H1 (cell line): ENCODE results near the gene NRP2. TPM values are rescaled to one million over a fixed set of nuclear protein-coding genes. Genes with fewer than 3 reads are reported as not detected.

Experiments
- CTCF ChIA-PET: fragments of 300-600 bp; sonication (Branson Sonifier 250); formaldehyde crosslinking; loops from one replicate; lab custom pipeline; 2021; ENCODE audit not compliant: partially characterized antibody; lab: Charles Lee
- POLR2A ChIA-PET: fragments of 300-600 bp; sonication (Branson Sonifier 250); formaldehyde crosslinking; loops from one replicate; lab custom pipeline; 2021; ENCODE audit warnings: inconsistent platforms; ENCODE audit not compliant: partially characterized antibody; lab: Charles Lee
- DNase-seq, 2 experiments: peaks; one replicate each; pipeline versions ENCODE4 v3.0.0 to v3.0.0-alpha.2; 2010 to 2022; ENCODE audit warnings: low spot score in 2 of 2, low read depth in 1 of 2, mixed read lengths in 1 of 2
- FAIRE-seq: peaks from 2 replicates; lab custom pipeline; 2011; peaks lifted over from hg19 to GRCh38; lab: Jason Lieb, UNC
- H2AFZ ChIP-seq: 2 replicates; pipeline ENCODE4 v1.8.1; 2012; ENCODE audit warnings: low read length, inconsistent platforms
- H2AK5ac ChIP-seq: 2 replicates; pipeline ENCODE4 v1.6.1; 2013; ENCODE audit warnings: low read depth, low read length
- H2BK120ac ChIP-seq: replicated peaks from 2 replicates; pipeline ENCODE3; 2013; ENCODE audit warnings: low read depth, low read length, inconsistent platforms
- H2BK12ac ChIP-seq: 2 replicates; pipeline ENCODE4 v1.6.1; 2013; ENCODE audit warnings: low read depth, low read length
- H2BK15ac ChIP-seq: 2 replicates; pipeline ENCODE4 v1.6.1; 2013; ENCODE audit warnings: low read length
- H2BK20ac ChIP-seq: 2 replicates; pipeline ENCODE4 v1.6.1; 2013; ENCODE audit warnings: low read length
- H2BK5ac ChIP-seq: 2 replicates; pipeline ENCODE4 v1.6.1; 2013; ENCODE audit warnings: low read depth, low read length
- H3K14ac ChIP-seq: 2 replicates; pipeline ENCODE4 v1.6.1; 2013; ENCODE audit warnings: inconsistent platforms; ENCODE audit not compliant: insufficient read length
- H3K18ac ChIP-seq: 2 replicates; pipeline ENCODE4 v1.6.1; 2013; ENCODE audit warnings: low read length; ENCODE audit errors: extremely low read depth
- H3K23ac ChIP-seq: 2 replicates; pipeline ENCODE4 v1.6.1; 2013; ENCODE audit warnings: inconsistent platforms; ENCODE audit not compliant: insufficient read length
- H3K23me2 ChIP-seq: 2 replicates; pipeline ENCODE4 v1.6.1; 2013; ENCODE audit warnings: low read depth, low read length
- H3K27ac ChIP-seq: 2 replicates; pipeline ENCODE4 v1.6.1; 2011; ENCODE audit warnings: low read depth, low read length, inconsistent platforms
- H3K27me3 ChIP-seq, 4 experiments: replicated peaks in 1 of 4; 1 replicate in 1 of 4; 2 replicates in 3 of 4; pipeline versions ENCODE4 v1.6.1 to v1.8.1; 2011 to 2013; ENCODE audit warnings: low read length in 3 of 4, mild to moderate bottlenecking in 3 of 4, inconsistent platforms in 2 of 4, mixed read lengths in 2 of 4, moderate library complexity in 1 of 4; ENCODE audit not compliant: control insufficient read depth in 3 of 4, insufficient read depth in 3 of 4; ENCODE audit errors: extremely low read depth in 1 of 4
- H3K36me3 ChIP-seq, 4 experiments: 2 replicates each; pipeline versions ENCODE4 v1.6.1 to v1.8.1; 2011 to 2013; ENCODE audit warnings: mild to moderate bottlenecking in 4 of 4, low read length in 3 of 4, moderate library complexity in 2 of 4, control low read depth in 1 of 4, inconsistent platforms in 1 of 4; ENCODE audit not compliant: insufficient read depth in 4 of 4, control insufficient read depth in 2 of 4
- H3K4ac ChIP-seq: replicated peaks from 2 replicates; pipeline ENCODE3; 2013; ENCODE audit warnings: low read length, low read depth, mixed read lengths, inconsistent platforms; ENCODE audit not compliant: insufficient read length
- H3K4me1 ChIP-seq, 4 experiments: replicated peaks in 1 of 4; 1 replicate in 1 of 4; 2 replicates in 3 of 4; pipeline versions ENCODE4 v1.6.1 to v1.8.1; 2011 to 2013; ENCODE audit warnings: low read length in 3 of 4, inconsistent platforms in 2 of 4, mixed read lengths in 1 of 4; ENCODE audit not compliant: insufficient read depth in 4 of 4, control insufficient read depth in 3 of 4
- H3K4me2 ChIP-seq, 2 experiments: 2 replicates each; pipeline versions ENCODE4 v1.6.1 to v1.8.1; 2011 to 2013; ENCODE audit warnings: low read depth in 2 of 2, low read length in 2 of 2, control low read depth in 1 of 2, inconsistent platforms in 1 of 2, mild to moderate bottlenecking in 1 of 2; ENCODE audit not compliant: insufficient read depth in 1 of 2
- H3K4me3 ChIP-seq, 4 experiments: fragments of 200-600, 300-600 bp in 1 of 4; sonication (generic), shearing (Covaris generic), sonication (Bioruptor Twin) in 1 of 4; 2 replicates each; pipeline versions ENCODE4 v1.5.1 to v1.8.1; 2011 to 2016; ENCODE audit warnings: low read length in 4 of 4, low read depth in 3 of 4, control low read depth in 2 of 4, inconsistent platforms in 2 of 4, mild to moderate bottlenecking in 2 of 4, mixed read lengths in 1 of 4, moderate library complexity in 1 of 4; ENCODE audit not compliant: insufficient read depth in 2 of 4; ENCODE audit errors: extremely low read depth in 1 of 4
- H3K56ac ChIP-seq: replicated peaks from 2 replicates; pipeline ENCODE3; 2013; ENCODE audit warnings: low read depth, mild to moderate bottlenecking, mixed read lengths, low read length, inconsistent platforms; ENCODE audit not compliant: insufficient read length
- H3K79me1 ChIP-seq: 2 replicates; pipeline ENCODE4 v1.6.1; 2013; ENCODE audit warnings: low read depth, low read length, control low read depth
- H3K79me2 ChIP-seq, 2 experiments: 2 replicates each; pipeline versions ENCODE4 v1.6.1 to v1.8.1; 2012 to 2013; ENCODE audit warnings: low read length in 2 of 2, mild to moderate bottlenecking in 2 of 2, inconsistent platforms in 1 of 2; ENCODE audit not compliant: insufficient read depth in 2 of 2, control insufficient read depth in 1 of 2
- H3K9ac ChIP-seq, 4 experiments: replicated peaks in 1 of 4; 1 replicate in 1 of 4; 2 replicates in 3 of 4; pipeline versions ENCODE4 v1.6.1 to v1.8.1; 2011 to 2013; ENCODE audit warnings: low read depth in 3 of 4, low read length in 3 of 4, control low read depth in 2 of 4, mild to moderate bottlenecking in 2 of 4, moderate library complexity in 2 of 4, inconsistent platforms in 1 of 4; ENCODE audit errors: extremely low read depth in 1 of 4
- H3K9me3 ChIP-seq, 2 experiments: 2 replicates each; pipeline versions ENCODE4 v1.6.1 to v1.8.1; 2012 to 2013; ENCODE audit warnings: mild to moderate bottlenecking in 2 of 2, moderate library complexity in 2 of 2, control low read depth in 1 of 2, inconsistent platforms in 1 of 2, low read depth in 1 of 2, low read length in 1 of 2, mixed read lengths in 1 of 2; ENCODE audit not compliant: insufficient read depth in 2 of 2
- H4K20me1 ChIP-seq, 2 experiments: replicated peaks in 1 of 2; 2 replicates each; pipeline versions ENCODE3 to v1.8.1; 2011 to 2013; ENCODE audit warnings: inconsistent platforms in 2 of 2, low read length in 2 of 2, mild to moderate bottlenecking in 1 of 2; ENCODE audit not compliant: insufficient read depth in 2 of 2, control insufficient read depth in 1 of 2
- H4K5ac ChIP-seq: 2 replicates; pipeline ENCODE4 v1.6.1; 2013; ENCODE audit warnings: low read length, low read depth, mixed read lengths, inconsistent platforms; ENCODE audit not compliant: insufficient read length
- H4K8ac ChIP-seq: 2 replicates; pipeline ENCODE4 v1.8.0; 2013; ENCODE audit warnings: mild to moderate bottlenecking, moderate library complexity, low read length, inconsistent platforms; ENCODE audit not compliant: insufficient read depth; ENCODE audit errors: extremely low read depth
- H4K91ac ChIP-seq: replicated peaks from 2 replicates; pipeline ENCODE3; 2013; ENCODE audit warnings: low read length, mixed read lengths, inconsistent platforms; ENCODE audit not compliant: insufficient read length
- JUN ChIP-seq: IDR thresholded peaks from 2 replicates; pipeline ENCODE4 v1.6.1; 2011; ENCODE audit warnings: low read depth, mild to moderate bottlenecking, improper control_type of control experiment, low read length
- RBBP5 ChIP-seq: IDR thresholded peaks from 2 replicates; pipeline ENCODE4 v1.7.1; 2012; ENCODE audit warnings: low read depth, mild to moderate bottlenecking, inconsistent platforms, low read length, moderate library complexity, borderline replicate concordance
- WGBS, 2 experiments: shearing (Covaris generic) in 1 of 2; methylation state at CpG; one replicate each; pipeline versions ENCODE4 v1.1.6 to v1.1.7; 2013 to 2015; ENCODE audit warnings: low lambda C conversion rate in 2 of 2, mixed read lengths in 2 of 2, inconsistent platforms in 1 of 2, low coverage in 1 of 2, missing lambda C conversion rate in 1 of 2; ENCODE audit not compliant: insufficient replicate concordance in 2 of 2, insufficient coverage in 1 of 2, insufficient read length in 1 of 2; ENCODE audit errors: extremely low coverage in 1 of 2, missing lambda C conversion rate in 1 of 2; 5-methylcytosine and 5-hydroxymethylcytosine counted together
- polyA plus RNA-seq, 7 experiments: library from polyadenylated mRNA; depleted of rRNA in 3 of 7; stranded (reverse) in 5 of 7; unstranded in 2 of 7; fragments of >200 nt in 5 of 7; fragments of 200-250 nt in 2 of 7; gene quantifications; 1 replicate in 5 of 7; 2 replicates in 1 of 7; 4 replicates in 1 of 7; pipeline versions ENCODE4 v1.2.1 to v1.2.3, GENCODE V29; 2011 to 2013; ENCODE audit warnings: missing spikeins in 2 of 7, mixed read lengths in 2 of 7
- total RNA-seq: library from RNA; stranded (reverse); fragmentation: NEBNext Ultra II Directional; extraction: Animal tissue kit (Norgen Biotek cat#: 25700); gene quantifications from 2 replicates; pipeline ENCODE4 v1.2.1, GENCODE V29; 2021

The NRP2 gene
- total and polyA plus RNA-seq, 2 of the 8 experiments (the other 6 are each of a cell fraction or from before 2014, with no cell fraction given) = 32.0 to 37.8 TPM

GRCh38 chr2:205712508-205712907 lies 30.2 kb downstream of the NRP2 start:
- Histone ChIP-seq H2BK12ac (no peak overlapping the region), H3K4me3 (no peak overlapping the region), H3K14ac (no peak overlapping the region), H3K9ac (no peak overlapping the region), H3K27ac (no peak overlapping the region), H4K91ac (no peak overlapping the region), H2AK5ac (no peak overlapping the region)
- FAIRE-seq = no peak
- no peak for TF ChIP-seq RBBP5
- TF ChIP-seq JUN = no peak
- TF ChIP-seq, all 59 proteins: peak for 0
- no peak overlapping the region for H3K4ac ChIP-seq
- H3K36me3 ChIP-seq = peaks cover 0 to 3% (median 0%) of the 10 kb centered on the region in 4 experiments; a peak in 1 of 8 replicates
- H2BK5ac ChIP-seq = no peak overlapping the region
- no peaks in the 10 kb centered on the region for H3K9me3 ChIP-seq
- H4K5ac ChIP-seq = no peak overlapping the region
- H2BK20ac ChIP-seq = no peak overlapping the region
- peaks cover 2 to 11% (median 4%) of the 10 kb centered on the region in 4 experiments; a peak in 4 of 7 replicates for H3K4me1 ChIP-seq
- H4K20me1 ChIP-seq = no peaks in the 10 kb centered on the region
- H3K4me2 ChIP-seq = no peak overlapping the region
- no peak overlapping the region for H3K56ac ChIP-seq
- WGBS, 2 experiments = 95% methylated on average over 1 of the region's 1 CpG; no CpG with 5 or more reads in 1 of the 2 experiments
- H2AFZ ChIP-seq = no peak overlapping the region
- H2BK120ac ChIP-seq = no peak overlapping the region
- no peaks in the 10 kb centered on the region for H3K79me1 ChIP-seq
- POLR2A ChIA-PET = interaction anchor here (0.6 to 0.9 kb wide), 2 partner anchors 11 to 30 kb away, joined by 3 to 5 read pairs; partner anchors contain the start of gene NRP2
- no peaks in the 10 kb centered on the region for H3K27me3 ChIP-seq
- H3K23ac ChIP-seq = no peak overlapping the region
- H2BK15ac ChIP-seq = no peak overlapping the region
- H3K18ac ChIP-seq = no peak overlapping the region
- no peaks in the 10 kb centered on the region; a peak in 1 of 4 replicates for H3K79me2 ChIP-seq
- DNase-seq = no peak
- no peak overlapping the region for H4K8ac ChIP-seq
- no peaks in the 10 kb centered on the region for H3K23me2 ChIP-seq
- CTCF ChIA-PET = interaction anchor here (0.7 to 4.1 kb wide), 5 partner anchors 9 to 36 kb away, joined by 3 to 42 read pairs (median 3); no protein-coding TSS in a partner anchor
